ENCODE results near the gene RPL4. TPM values are rescaled to one million over a fixed set of nuclear protein-coding genes. Genes with fewer than 3 reads are reported as not detected.

RPL4 gene
- total RNA-seq, result 1,294 and 2,763 TPM in 2 replicates

DNA sequence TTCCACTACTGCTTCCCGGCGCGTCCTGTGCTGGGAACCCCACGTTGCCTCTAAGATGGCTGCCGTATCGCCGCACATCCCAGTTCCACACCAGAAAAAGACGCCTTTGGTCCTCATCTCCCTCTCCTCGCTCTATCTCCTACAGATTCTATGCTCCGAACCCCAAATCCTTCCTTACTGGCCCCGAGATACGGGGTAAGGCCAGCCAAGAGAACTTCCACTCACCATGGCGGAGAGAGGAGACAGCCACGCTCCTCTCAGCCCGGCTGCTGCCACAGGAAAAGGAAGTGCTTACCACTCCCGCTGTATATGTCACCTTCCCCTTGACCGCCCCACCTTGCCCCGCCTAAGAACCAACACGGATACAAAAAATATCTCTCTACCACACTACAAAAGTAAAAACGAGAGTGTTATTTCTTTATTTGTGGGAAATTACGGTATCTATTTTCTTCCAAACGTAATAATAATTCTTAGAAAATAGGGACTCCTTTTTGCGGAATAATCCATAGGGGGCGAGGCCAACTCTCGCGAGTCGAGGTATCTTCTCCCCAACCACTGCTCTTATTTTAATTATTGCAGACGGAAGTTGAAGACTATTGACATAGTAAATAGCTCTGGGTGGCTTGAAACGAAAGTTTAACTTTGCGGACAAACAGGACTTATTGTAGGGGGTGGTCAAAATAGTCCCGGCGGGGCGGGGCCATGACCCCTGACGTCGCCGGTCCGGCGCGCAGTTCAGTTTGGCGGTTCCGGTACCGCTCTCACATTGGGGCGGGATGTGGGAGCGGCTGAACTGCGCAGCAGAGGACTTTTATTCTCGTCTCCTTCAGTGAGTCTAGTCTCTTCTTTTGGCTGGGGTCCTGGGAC, at the start of gene RPL4, which contains the start of gene ZWILCH:
TSS of gene RPL4 (minus strand) at position 293 of the 867 bp plus-strand sequence. CDS start at position 228, 65 bp downstream.
TSS of gene ZWILCH (plus strand) at position 764 of the 867 bp plus-strand sequence. CDS start at position 777, 13 bp downstream.

DNA sequence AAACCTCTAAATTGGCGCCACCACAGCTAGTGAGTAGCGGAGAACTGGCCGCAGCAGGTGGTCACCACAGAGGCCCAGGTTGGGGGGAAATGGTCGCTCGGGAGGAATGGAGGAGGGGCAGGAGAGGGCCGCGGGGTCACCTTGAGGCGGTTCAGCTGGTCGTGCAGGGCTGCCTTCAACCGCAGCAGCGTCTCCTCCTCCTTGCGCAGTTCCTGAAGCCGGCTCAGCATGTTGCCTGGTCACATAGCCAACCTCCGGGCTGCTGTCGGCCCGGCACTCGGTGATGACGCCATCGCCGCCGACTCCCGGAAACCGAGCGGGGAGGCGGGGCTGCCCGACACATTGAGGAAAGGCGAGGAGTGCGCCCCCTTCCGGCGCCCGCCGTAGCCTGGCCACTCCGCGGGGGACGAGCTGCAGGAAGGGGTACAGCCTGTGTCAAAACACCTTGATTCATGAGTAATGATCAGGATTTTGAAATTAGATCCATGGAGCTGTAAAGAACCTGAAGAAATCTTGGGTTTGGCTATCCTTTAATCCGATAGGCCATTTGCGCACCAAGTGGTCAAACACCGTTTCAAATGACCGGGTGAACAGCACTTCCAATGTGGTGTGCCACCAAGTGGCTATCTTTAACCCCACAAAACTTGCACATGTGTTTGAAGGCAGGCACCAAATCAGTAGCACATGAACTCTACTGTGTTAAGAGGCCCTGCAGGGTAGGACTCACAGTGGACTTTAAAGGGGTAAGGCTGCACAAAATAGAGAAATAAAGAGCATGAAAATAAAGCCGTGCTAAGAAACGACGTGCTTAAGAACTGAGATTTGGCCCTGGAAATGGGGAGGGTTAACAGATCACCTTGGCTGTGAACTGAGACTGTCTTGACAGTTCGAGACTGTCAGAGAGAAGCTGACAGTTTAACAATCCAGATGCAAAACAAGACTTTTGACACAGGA, 6.9 kb downstream of the RPL4 start, which contains the start of gene SNAPC5:
TSS of gene SNAPC5 (minus strand) at position 261 of the 954 bp plus-strand sequence. CDS start at position 230, 31 bp downstream.

Other genes starting within 250 kb of the RPL4 start
- gene DIS3L, start 211.3 kb downstream of the RPL4 start, total RNA-seq, result 22.4 and 34.1 TPM in 2 replicates
- 9.9 and 10.0 TPM in 2 replicates for gene TIPIN, start 148.2 kb downstream of the RPL4 start, total RNA-seq
- gene MAP2K1, start 117.9 kb downstream of the RPL4 start, total RNA-seq, result 12.0 and 25.8 TPM in 2 replicates
- gene SNAPC5, start 7.1 kb downstream of the RPL4 start, total RNA-seq, result 25.1 and 37.2 TPM in 2 replicates
- gene ZWILCH, start 471 bp upstream of the RPL4 start, total RNA-seq, result 7.8 and 10.7 TPM in 2 replicates
- 1.0 and 6.0 TPM in 2 replicates for gene LCTL, start 61.1 kb upstream of the RPL4 start, total RNA-seq
- gene SMAD6, start 197.4 kb upstream of the RPL4 start, total RNA-seq, result 24.9 and 37.2 TPM in 2 replicates